K562 (cell line): ENCODE data around the gene EML6. TPM values are rescaled to one million over a fixed set of nuclear protein-coding genes. Genes with fewer than 3 reads are reported as not detected.
A peak's percentile ranks its signal among the peaks of the same experiment; 100 is the strongest.

ENCODE experiments used
- ATAC-seq: fragments of 200-7000 bp; cut with Tn5 transposase; 3 replicates; pipeline ENCODE4 v1.9.1; 2020; ENCODE audit warnings: moderate library complexity
- BruUV-seq: library from RNA; stranded (reverse); fragments of 400-500 nt; replicated peaks from 2 replicates; lab custom pipeline; 2021; lab: Mats Ljungman, UMichigan
- CTCF ChIA-PET: fragments of 300-600 bp; formaldehyde crosslinking; extraction: SDS; loops from one replicate; lab custom pipeline; 2021; ENCODE audit warnings: low intra/inter-chr PET ratio; lab: Yijun Ruan, JAX
- POLR2A ChIA-PET: fragments of 300-600, 350-650 bp; sonication (Branson Sonifier 250); formaldehyde crosslinking; extraction: SDS; loops from one replicate; lab custom pipeline; 2021; ENCODE audit warnings: antibody characterized with exemption, inconsistent platforms; lab: Yijun Ruan, JAX
- DNase-seq, 4 experiments: peaks; one replicate each; pipeline versions ENCODE4 v3.0.0 to v3.0.0-alpha.2; 2011 to 2018; ENCODE audit warnings: low spot score in 3 of 4, mixed read lengths in 3 of 4; ENCODE audit errors: extremely low read depth in 1 of 4
- FAIRE-seq: peaks from 2 replicates; lab custom pipeline; 2011; peaks lifted over from hg19 to GRCh38; lab: Jason Lieb, UNC
- H2AFZ ChIP-seq: 2 replicates; pipeline ENCODE4 v1.6.0; 2011; ENCODE audit warnings: low read depth, low read length, control low read depth, inconsistent platforms
- H3K27ac ChIP-seq: fragments of 200-600 bp; 3 replicates; pipeline ENCODE4 v1.8.0; 2011; ENCODE audit warnings: low read depth, mild to moderate bottlenecking, control low read depth, inconsistent platforms, low read length, moderate library complexity, mixed read lengths; ENCODE audit errors: extremely low read depth
- H3K27me3 ChIP-seq, 2 experiments: fragments of 300-600 bp in 1 of 2; 2 replicates in 1 of 2; 3 replicates in 1 of 2; pipeline versions ENCODE4 v1.6.0 to v1.8.0; 2011; ENCODE audit warnings: inconsistent platforms in 2 of 2, low read length in 2 of 2, mild to moderate bottlenecking in 1 of 2, mixed read lengths in 1 of 2, moderate library complexity in 1 of 2; ENCODE audit not compliant: control insufficient read depth in 2 of 2, insufficient read depth in 2 of 2
- H3K36me3 ChIP-seq: fragments of 300-600 bp; 3 replicates; pipeline ENCODE4 v1.8.0; 2011; ENCODE audit warnings: mild to moderate bottlenecking, low read length, inconsistent platforms; ENCODE audit not compliant: control insufficient read depth, insufficient read depth
- H3K4me1 ChIP-seq, 2 experiments: fragments of 200-600 bp in 1 of 2; replicated peaks in 1 of 2; 2 replicates in 1 of 2; 3 replicates in 1 of 2; pipeline versions ENCODE4 v1.5.1 to v1.8.0; 2011; ENCODE audit warnings: inconsistent platforms in 2 of 2, low read length in 2 of 2, mild to moderate bottlenecking in 1 of 2, mixed read lengths in 1 of 2, moderate library complexity in 1 of 2; ENCODE audit not compliant: control insufficient read depth in 2 of 2, insufficient read depth in 2 of 2
- H3K4me2 ChIP-seq: 2 replicates; pipeline ENCODE4 v1.6.1; 2011; ENCODE audit warnings: low read length, control low read depth, inconsistent platforms, mixed read lengths; ENCODE audit not compliant: insufficient read depth
- H3K4me3 ChIP-seq: fragments of 200-600 bp; sonication (generic), shearing (Covaris generic); 2 replicates; pipeline ENCODE4 v1.5.1; 2016; ENCODE audit warnings: control low read depth, inconsistent platforms
- H3K79me2 ChIP-seq: fragments of 200-600 bp; 3 replicates; pipeline ENCODE4 v1.8.0; 2011; ENCODE audit warnings: low read length, inconsistent platforms; ENCODE audit not compliant: control insufficient read depth, insufficient read depth
- H3K9ac ChIP-seq, 2 experiments: 2 replicates each; pipeline versions ENCODE4 v1.6.0 to v1.6.1; 2011; ENCODE audit warnings: low read depth in 2 of 2, low read length in 2 of 2, control low read depth in 1 of 2, inconsistent platforms in 1 of 2, mild to moderate bottlenecking in 1 of 2, mixed read lengths in 1 of 2; ENCODE audit not compliant: insufficient read depth in 1 of 2
- H3K9me1 ChIP-seq: one replicate; pipeline ENCODE4 v1.6.0; 2011; ENCODE audit warnings: inconsistent platforms, mild to moderate bottlenecking, low read length, moderate library complexity; ENCODE audit not compliant: control insufficient read depth, insufficient read depth
- H3K9me3 ChIP-seq: replicated peaks from 2 replicates; pipeline ENCODE4 v1.5.1; 2011; ENCODE audit warnings: low read depth, low read length, inconsistent platforms; ENCODE audit not compliant: control insufficient read depth, insufficient read depth
- H4K20me1 ChIP-seq: replicated peaks from 2 replicates; pipeline ENCODE4 v1.6.1; 2011; ENCODE audit warnings: low read length, inconsistent platforms, mixed read lengths; ENCODE audit not compliant: control insufficient read depth, insufficient read depth
- ATF7 ChIP-seq: fragments of 450-650 bp; IDR thresholded peaks from 2 replicates; pipeline ENCODE4 v1.7.1; 2014; ENCODE audit warnings: mild to moderate bottlenecking, moderate library complexity
- BCOR ChIP-seq: fragments of 450-650 bp; IDR thresholded peaks from 2 replicates; pipeline ENCODE4 v1.6.1; 2016
- CREM ChIP-seq: IDR thresholded peaks from 2 replicates; pipeline ENCODE4 v1.6.1; 2014; ENCODE audit warnings: antibody characterized with exemption, low read depth
- RAD21 ChIP-seq, 2 experiments: fragments of 250-450 bp in 1 of 2; fragments of 450-650 bp in 1 of 2; sonication (Bioruptor Pico) in 1 of 2; formaldehyde crosslinking in 1 of 2; IDR thresholded peaks in 1 of 2; conservative IDR thresholded peaks in 1 of 2; 2 replicates each; pipeline versions ENCODE4 v1.4.0 to v1.8.0; 2020 to 2022; ENCODE audit warnings: mild to moderate bottlenecking in 2 of 2, moderate library complexity in 1 of 2
- THRAP3 ChIP-seq: fragments of 450-650 bp; IDR thresholded peaks from 2 replicates; pipeline ENCODE4 v1.6.1; 2016; ENCODE audit warnings: mild to moderate bottlenecking, inconsistent platforms, borderline replicate concordance
- WGBS: fragments of 100-300 bp; shearing (Covaris generic); methylation state at CpG from one replicate; pipeline ENCODE4 v1.1.6; 2016; ENCODE audit warnings: low coverage, mixed read lengths; ENCODE audit not compliant: insufficient coverage; ENCODE audit errors: missing lambda C conversion rate; 5-methylcytosine and 5-hydroxymethylcytosine counted together
- in situ Hi-C: fragments of 300-500 bp; cut with MboI; formaldehyde crosslinking; loops from 4 replicates; pipeline ENCODE4 v1.15.0; 2018; ENCODE audit warnings: inconsistent platforms, mixed read lengths
- intact Hi-C: fragments of 100-400 bp; cut with micrococcal nuclease; formaldehyde crosslinking; loops from 2 replicates; pipeline ENCODE4 v1.14.2; 2022
- polyA plus RNA-seq, 8 experiments: library from polyadenylated mRNA; depleted of rRNA in 4 of 8; stranded (reverse) in 5 of 8; unstranded in 3 of 8; fragments of >200 nt; fragmentation: Nextera tagmentation in 2 of 8; fragmentation: Illumina TruSeq in 1 of 8; extraction: Ambion mirVana in 2 of 8; extraction: Trizol in 1 of 8; gene quantifications; 2 replicates each; pipeline versions ENCODE4 v1.2.1 to v1.2.3, GENCODE V29; 2011 to 2014; ENCODE audit warnings: inconsistent platforms in 1 of 8, missing spikeins in 1 of 8
- total RNA-seq, 7 experiments: library from RNA; depleted of rRNA in 6 of 7; stranded (reverse); fragments of >200 nt in 6 of 7; fragmentation: Illumina TruSeq in 2 of 7; extraction: Trizol in 2 of 7; gene quantifications; 2 replicates each; pipeline versions ENCODE4 v1.2.1 to v1.2.3, GENCODE V29; 2011 to 2021; ENCODE audit warnings: low replicate concordance in 1 of 7
- TF ChIP-seq, protein P1 (sequence below): fragments of 200-600 bp; sonication (generic); IDR thresholded peaks from one replicate; pipeline ENCODE4 v1.6.1; 2012; ENCODE audit warnings: mild to moderate bottlenecking, low read depth, low read length, inconsistent platforms
- TF ChIP-seq, protein P2 (sequence below): fragments of 450-650 bp; IDR thresholded peaks from 2 replicates; pipeline ENCODE4 v1.6.1; 2016

EML6 gene
- total and polyA plus RNA-seq, 9 of the 15 experiments (the other 6 are each of a cell fraction or from before 2014, with no cell fraction given): 0.07 to 0.56 (median 0.25) TPM

DNA sequence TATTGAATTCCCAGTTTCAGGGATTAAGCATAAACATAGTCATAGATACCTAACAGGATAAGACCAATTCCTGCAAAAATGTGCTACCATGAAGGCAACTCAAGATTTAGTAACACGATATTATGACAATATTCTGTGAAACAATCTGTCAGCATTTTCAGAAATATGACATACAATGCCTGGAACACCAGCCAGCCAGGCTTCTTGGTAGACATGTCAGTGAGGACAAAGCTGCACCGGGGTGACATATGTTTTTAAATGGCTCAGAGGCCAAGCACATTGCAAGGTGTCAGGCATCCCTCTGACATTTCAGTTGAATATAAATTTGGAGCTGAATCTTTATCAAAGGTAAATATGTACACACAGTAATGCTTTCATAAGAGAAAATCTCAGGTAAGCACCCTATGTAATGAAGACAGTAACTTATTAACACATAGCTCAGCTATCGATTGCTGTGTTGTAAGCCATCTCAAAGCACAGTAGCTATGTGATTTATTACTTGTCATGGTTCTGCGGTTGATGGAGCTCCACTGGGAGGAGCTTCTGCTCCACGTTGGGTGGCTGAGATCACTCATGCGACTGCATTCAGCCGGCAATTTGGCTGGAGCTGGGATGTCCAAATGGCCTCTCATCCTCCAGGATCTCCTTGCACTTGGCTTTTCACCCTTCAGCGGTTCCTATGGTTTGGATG is 31.9 kb upstream of the EML6 start:
- in situ Hi-C loops (no loop called here), intact Hi-C loops (no loop called here)
- FAIRE-seq: peak; percentile 82
- Histone ChIP-seq H3K4me1 (peaks cover 0 to 9% of the 10 kb centered on the region in 2 experiments; a peak in 3 of 5 replicates), H2AFZ (no peak overlapping the region), H3K79me2 (no peaks in the 10 kb centered on the region), H3K4me3 (no peak overlapping the region), H3K27me3 (peaks cover 8 to 9% of the 10 kb centered on the region in 2 experiments), H3K9me1 (no peaks in the 10 kb centered on the region), H4K20me1 (no peaks in the 10 kb centered on the region), H3K27ac (no peak overlapping the region), H3K4me2 (peak overlapping the region; percentile 35; the same call in 1 of the 2 replicates), H3K9ac (no peak overlapping the region), H3K36me3 (no peaks in the 10 kb centered on the region), H3K9me3 (no peaks in the 10 kb centered on the region)
- ChIA-PET POLR2A (interaction anchor here (0.6 to 2.0 kb wide), 4 partner anchors 8 to 141 kb away, joined by 3 to 8 read pairs (median 4); no protein-coding TSS in a partner anchor), CTCF (interaction anchor here (0.6 kb wide), 1 partner anchor 146 kb away, joined by 3 read pairs; no protein-coding TSS in a partner anchor)
- 0% methylated on average over 8 of the region's 8 CpGs for WGBS
- ATAC-seq: peak; percentile 94
- DNase-seq: peak in 2 of 4 experiments; percentile 54 to 55
- BruUV-seq: no TSS peak
- TF ChIP-seq ATF7 (peak; percentile 27; the same call in 1 of the 2 replicates), BCOR (no peak), THRAP3 (no peak), RAD21 (CRISPR knock-in tag; conservative IDR thresholded peaks at IDR 0.05 in 1 of 2, IDR thresholded peaks at IDR 0.05 in 1 of 2) (peak; percentile 41 to 63; a peak in 3 of 4 replicates), CREM (0 out of 2 replicates have a peak, but pooled peaks have one; percentile 36)
- TF ChIP-seq, protein P1, sequence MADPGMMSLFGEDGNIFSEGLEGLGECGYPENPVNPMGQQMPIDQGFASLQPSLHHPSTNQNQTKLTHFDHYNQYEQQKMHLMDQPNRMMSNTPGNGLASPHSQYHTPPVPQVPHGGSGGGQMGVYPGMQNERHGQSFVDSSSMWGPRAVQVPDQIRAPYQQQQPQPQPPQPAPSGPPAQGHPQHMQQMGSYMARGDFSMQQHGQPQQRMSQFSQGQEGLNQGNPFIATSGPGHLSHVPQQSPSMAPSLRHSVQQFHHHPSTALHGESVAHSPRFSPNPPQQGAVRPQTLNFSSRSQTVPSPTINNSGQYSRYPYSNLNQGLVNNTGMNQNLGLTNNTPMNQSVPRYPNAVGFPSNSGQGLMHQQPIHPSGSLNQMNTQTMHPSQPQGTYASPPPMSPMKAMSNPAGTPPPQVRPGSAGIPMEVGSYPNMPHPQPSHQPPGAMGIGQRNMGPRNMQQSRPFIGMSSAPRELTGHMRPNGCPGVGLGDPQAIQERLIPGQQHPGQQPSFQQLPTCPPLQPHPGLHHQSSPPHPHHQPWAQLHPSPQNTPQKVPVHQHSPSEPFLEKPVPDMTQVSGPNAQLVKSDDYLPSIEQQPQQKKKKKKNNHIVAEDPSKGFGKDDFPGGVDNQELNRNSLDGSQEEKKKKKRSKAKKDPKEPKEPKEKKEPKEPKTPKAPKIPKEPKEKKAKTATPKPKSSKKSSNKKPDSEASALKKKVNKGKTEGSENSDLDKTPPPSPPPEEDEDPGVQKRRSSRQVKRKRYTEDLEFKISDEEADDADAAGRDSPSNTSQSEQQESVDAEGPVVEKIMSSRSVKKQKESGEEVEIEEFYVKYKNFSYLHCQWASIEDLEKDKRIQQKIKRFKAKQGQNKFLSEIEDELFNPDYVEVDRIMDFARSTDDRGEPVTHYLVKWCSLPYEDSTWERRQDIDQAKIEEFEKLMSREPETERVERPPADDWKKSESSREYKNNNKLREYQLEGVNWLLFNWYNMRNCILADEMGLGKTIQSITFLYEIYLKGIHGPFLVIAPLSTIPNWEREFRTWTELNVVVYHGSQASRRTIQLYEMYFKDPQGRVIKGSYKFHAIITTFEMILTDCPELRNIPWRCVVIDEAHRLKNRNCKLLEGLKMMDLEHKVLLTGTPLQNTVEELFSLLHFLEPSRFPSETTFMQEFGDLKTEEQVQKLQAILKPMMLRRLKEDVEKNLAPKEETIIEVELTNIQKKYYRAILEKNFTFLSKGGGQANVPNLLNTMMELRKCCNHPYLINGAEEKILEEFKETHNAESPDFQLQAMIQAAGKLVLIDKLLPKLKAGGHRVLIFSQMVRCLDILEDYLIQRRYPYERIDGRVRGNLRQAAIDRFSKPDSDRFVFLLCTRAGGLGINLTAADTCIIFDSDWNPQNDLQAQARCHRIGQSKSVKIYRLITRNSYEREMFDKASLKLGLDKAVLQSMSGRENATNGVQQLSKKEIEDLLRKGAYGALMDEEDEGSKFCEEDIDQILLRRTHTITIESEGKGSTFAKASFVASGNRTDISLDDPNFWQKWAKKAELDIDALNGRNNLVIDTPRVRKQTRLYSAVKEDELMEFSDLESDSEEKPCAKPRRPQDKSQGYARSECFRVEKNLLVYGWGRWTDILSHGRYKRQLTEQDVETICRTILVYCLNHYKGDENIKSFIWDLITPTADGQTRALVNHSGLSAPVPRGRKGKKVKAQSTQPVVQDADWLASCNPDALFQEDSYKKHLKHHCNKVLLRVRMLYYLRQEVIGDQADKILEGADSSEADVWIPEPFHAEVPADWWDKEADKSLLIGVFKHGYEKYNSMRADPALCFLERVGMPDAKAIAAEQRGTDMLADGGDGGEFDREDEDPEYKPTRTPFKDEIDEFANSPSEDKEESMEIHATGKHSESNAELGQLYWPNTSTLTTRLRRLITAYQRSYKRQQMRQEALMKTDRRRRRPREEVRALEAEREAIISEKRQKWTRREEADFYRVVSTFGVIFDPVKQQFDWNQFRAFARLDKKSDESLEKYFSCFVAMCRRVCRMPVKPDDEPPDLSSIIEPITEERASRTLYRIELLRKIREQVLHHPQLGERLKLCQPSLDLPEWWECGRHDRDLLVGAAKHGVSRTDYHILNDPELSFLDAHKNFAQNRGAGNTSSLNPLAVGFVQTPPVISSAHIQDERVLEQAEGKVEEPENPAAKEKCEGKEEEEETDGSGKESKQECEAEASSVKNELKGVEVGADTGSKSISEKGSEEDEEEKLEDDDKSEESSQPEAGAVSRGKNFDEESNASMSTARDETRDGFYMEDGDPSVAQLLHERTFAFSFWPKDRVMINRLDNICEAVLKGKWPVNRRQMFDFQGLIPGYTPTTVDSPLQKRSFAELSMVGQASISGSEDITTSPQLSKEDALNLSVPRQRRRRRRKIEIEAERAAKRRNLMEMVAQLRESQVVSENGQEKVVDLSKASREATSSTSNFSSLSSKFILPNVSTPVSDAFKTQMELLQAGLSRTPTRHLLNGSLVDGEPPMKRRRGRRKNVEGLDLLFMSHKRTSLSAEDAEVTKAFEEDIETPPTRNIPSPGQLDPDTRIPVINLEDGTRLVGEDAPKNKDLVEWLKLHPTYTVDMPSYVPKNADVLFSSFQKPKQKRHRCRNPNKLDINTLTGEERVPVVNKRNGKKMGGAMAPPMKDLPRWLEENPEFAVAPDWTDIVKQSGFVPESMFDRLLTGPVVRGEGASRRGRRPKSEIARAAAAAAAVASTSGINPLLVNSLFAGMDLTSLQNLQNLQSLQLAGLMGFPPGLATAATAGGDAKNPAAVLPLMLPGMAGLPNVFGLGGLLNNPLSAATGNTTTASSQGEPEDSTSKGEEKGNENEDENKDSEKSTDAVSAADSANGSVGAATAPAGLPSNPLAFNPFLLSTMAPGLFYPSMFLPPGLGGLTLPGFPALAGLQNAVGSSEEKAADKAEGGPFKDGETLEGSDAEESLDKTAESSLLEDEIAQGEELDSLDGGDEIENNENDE: no peak
- TF ChIP-seq, protein P2, sequence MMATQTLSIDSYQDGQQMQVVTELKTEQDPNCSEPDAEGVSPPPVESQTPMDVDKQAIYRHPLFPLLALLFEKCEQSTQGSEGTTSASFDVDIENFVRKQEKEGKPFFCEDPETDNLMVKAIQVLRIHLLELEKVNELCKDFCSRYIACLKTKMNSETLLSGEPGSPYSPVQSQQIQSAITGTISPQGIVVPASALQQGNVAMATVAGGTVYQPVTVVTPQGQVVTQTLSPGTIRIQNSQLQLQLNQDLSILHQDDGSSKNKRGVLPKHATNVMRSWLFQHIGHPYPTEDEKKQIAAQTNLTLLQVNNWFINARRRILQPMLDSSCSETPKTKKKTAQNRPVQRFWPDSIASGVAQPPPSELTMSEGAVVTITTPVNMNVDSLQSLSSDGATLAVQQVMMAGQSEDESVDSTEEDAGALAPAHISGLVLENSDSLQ: peak; percentile 94
